Measurements from ENCODE around the gene HBQ1.
"Not testable (repeated sequence)": the region's sequence is repeated elsewhere in the genome, so short reads cannot be mapped to it uniquely, and the experiment has no call there.

HBQ1 gene

GRCh38 chr16:176006-176405, 4.3 kb upstream of the HBQ1 start:
- DNase-seq (ENCODE audit: low read depth in 2 of 2), result not testable (repeated sequence)

- not testable (repeated sequence) for DNase-seq (ENCODE audit: low read depth in 2 of 2)
These were observed 3.5 kb upstream of the HBQ1 start, which contains the start of gene HBA1 for GRCh38 chr16:176477-177382. Gene HBA1 (plus strand): TSS chr16:176680. CDS start chr16:176717, 37 bp downstream.

- DNase-seq (ENCODE audit: low read depth in 2 of 2), result no peak
These were observed 2.9 kb upstream of the HBQ1 start for GRCh38 chr16:177394-177822.

- DNase-seq (ENCODE audit: low read depth in 2 of 2), result no peak
These were observed 2.1 kb upstream of the HBQ1 start for GRCh38 chr16:177981-178667.

- no peak for DNase-seq (ENCODE audit: low read depth in 2 of 2)
These were observed 1.6 kb upstream of the HBQ1 start for GRCh38 chr16:178668-179015.

GRCh38 chr16:179211-180092, 807 bp upstream of the HBQ1 start:
- no peak for DNase-seq (ENCODE audit: low read depth in 2 of 2)

- peak; percentile 72 to 74 for DNase-seq (ENCODE audit: low read depth in 2 of 2)
These were observed 664 bp downstream of the HBQ1 start for GRCh38 chr16:180681-181564.

- no peak for DNase-seq (ENCODE audit: low read depth in 2 of 2)
These were observed 1.3 kb downstream of the HBQ1 start for GRCh38 chr16:181565-182021.

- DNase-seq (ENCODE audit: low read depth in 2 of 2), result no peak
These were observed 2.7 kb downstream of the HBQ1 start for GRCh38 chr16:183005-183404.

- DNase-seq (ENCODE audit: low read depth in 2 of 2), result no peak
These were observed 5.0 kb downstream of the HBQ1 start for GRCh38 chr16:185213-185612.

- no peak for DNase-seq (ENCODE audit: low read depth in 2 of 2)
These were observed 5.4 kb downstream of the HBQ1 start for GRCh38 chr16:185691-186090.

GRCh38 chr16:187330-187729, 7.1 kb downstream of the HBQ1 start:
- DNase-seq (ENCODE audit: low read depth in 2 of 2), result no peak

GRCh38 chr16:188674-189073, 8.4 kb downstream of the HBQ1 start:
- no peak for DNase-seq (ENCODE audit: low read depth in 2 of 2)

GRCh38 chr16:189604-190186, 9.4 kb downstream of the HBQ1 start:
- no peak for DNase-seq (ENCODE audit: low read depth in 2 of 2)

GRCh38 chr16:191831-192230, 11.6 kb downstream of the HBQ1 start:
- DNase-seq (ENCODE audit: low read depth in 2 of 2), result no peak

- no peak for DNase-seq (ENCODE audit: low read depth in 2 of 2)
These were observed 12.4 kb downstream of the HBQ1 start for GRCh38 chr16:192686-193085.

GRCh38 chr16:193441-193840, 13.2 kb downstream of the HBQ1 start:
- DNase-seq (ENCODE audit: low read depth in 2 of 2), result no peak

GRCh38 chr16:194516-194915, 14.3 kb downstream of the HBQ1 start:
- DNase-seq (ENCODE audit: low read depth in 2 of 2), result no peak

GRCh38 chr16:200388-200787, 20.1 kb downstream of the HBQ1 start:
- no peak for DNase-seq (ENCODE audit: low read depth in 2 of 2)

- DNase-seq (ENCODE audit: low read depth in 2 of 2), result no peak
These were observed 23.0 kb downstream of the HBQ1 start for GRCh38 chr16:203246-203645.

GRCh38 chr16:204046-204445, 23.8 kb downstream of the HBQ1 start:
- DNase-seq (ENCODE audit: low read depth in 2 of 2), result not testable (repeated sequence)

All from stimulated activated CD8-positive, alpha-beta memory T cell treated with anti-CD3 and anti-CD28 coated beads, Interleukin-15, amount 100 ng/mL, for 48 hours (primary cell).